Measurements from ENCODE around the gene PITPNC1.
"Not testable (repeated sequence)": the region's sequence is repeated elsewhere in the genome, so short reads cannot be mapped to it uniquely, and the experiment has no call there.

Gene PITPNC1

DNA sequence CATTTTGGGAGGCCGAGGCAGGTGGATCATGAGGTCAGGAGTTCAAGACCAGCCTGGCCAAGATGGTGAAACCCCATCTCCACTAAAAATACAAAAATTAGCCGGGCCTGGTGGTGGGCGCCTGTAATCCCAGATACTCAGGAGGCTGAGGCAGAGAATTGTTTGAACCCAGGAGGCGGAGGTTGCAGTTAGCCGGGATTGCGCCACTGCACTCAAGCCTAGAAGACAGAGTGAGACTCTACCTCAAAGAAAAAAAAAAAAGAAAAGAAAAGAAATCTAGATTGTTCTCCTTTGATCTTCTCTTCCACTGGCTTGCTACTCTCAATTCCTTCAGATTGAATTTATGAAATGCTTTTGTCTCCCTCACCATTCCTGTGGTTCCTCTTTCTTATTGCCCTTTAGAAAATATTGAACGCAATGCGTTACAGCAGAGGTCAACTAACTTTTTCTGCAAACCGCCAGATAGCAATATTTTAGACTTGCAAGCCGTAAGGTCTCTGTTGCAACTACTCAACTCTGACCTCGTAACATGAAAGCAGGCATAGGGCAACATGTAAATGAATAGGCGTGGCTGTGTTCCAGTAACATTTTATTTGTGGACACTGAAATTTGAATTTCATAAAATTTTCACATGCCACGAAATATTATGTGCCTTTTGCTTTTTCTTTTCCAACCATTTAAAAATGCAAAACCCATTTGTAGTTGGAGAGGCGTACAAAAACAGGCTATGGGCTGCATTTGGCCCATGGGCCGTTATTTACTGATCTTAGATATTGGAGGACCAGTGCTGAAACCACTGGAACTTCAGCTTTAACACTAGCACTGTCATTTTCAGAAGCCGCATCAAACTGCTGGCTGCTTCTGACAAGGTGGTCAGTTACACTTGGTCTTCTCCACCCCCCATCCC is 24.8 kb downstream of the PITPNC1 start:
- peak; percentile 90 to 97 for DNase-seq

- peak in 1 of 2 donors; percentile 23 for DNase-seq
Observed at GRCh38 chr17:67403065-67403464, 26.0 kb downstream of the PITPNC1 start.

DNA sequence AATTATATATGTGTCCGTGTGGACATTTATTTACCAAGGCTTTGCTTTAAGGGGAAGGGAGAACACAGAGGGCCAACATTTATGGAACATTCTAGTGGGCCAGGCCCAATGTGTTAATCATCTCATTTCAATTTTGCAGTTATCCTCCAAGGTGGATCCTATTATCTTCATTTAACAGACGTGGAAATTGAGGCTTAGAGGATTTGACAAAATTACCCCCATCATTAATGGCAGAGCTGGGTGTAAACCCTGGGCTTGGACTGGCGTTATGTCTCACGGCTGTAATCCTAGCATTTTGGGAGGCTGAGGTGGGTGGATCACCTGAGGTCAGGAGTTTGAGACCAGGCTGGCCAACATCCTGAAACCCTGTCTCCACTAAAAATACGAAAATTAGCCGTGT is 26.4 kb downstream of the PITPNC1 start:
- no peak for DNase-seq

DNA sequence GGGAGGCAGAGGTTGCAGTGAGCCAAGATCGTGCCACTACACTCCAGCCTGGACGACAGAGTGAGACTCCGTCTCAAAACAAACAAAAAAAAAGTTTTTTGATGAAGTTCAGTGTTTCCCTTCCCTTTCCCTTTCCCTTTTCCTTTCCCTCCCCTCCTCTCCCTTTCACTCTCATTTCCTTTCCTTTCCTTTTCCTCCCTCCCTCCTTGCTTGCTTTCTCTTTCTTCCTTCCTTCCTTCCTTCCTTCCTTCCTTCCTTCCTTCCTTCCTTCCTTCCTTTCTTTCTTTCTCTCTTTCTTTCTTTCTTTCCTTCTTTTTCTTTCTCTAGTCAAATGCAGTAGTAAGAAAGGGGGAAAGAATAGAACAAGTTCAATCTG is 31.4 kb downstream of the PITPNC1 start:
- not testable (repeated sequence) for DNase-seq

DNA sequence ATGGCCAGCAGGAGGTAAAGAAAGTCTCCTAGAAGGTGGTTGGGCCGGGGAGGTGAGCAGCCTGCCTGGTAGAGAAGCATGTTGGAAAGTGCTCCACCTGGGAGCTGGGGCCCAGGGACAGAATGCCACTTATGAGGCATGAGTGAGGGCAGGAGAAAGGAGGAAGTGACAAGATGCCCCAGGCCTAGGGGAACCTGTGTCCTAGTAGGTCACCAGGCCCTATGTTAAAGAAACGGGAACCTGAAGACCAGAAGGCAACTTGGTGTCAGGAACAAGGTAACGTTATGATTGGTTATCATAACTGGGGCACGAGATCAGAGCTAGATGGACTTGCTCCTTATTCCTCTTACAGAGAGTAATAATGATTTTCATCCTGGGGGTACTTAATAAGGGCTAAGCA is 34.3 kb downstream of the PITPNC1 start:
- DNase-seq = peak; percentile 56 to 65

DNA sequence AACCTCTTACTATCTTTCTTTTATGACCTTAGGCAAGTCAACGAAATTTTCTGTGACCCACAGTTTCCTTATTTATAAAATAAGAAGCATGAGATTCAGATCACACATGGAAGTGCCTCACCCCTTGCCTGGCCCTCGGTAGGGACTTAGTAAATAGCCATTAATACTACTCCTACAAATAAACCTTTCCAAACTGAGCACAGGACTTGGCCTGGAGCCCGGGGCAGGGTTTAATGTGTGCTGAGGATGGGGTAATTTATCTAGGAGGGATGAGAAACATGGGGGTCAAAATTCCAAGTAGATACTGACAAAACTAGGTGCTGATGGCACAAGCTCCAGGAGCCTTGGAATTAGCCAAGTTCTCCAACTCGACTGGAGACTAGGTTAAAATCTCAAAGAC is 35.0 kb downstream of the PITPNC1 start:
- DNase-seq = no peak

DNA sequence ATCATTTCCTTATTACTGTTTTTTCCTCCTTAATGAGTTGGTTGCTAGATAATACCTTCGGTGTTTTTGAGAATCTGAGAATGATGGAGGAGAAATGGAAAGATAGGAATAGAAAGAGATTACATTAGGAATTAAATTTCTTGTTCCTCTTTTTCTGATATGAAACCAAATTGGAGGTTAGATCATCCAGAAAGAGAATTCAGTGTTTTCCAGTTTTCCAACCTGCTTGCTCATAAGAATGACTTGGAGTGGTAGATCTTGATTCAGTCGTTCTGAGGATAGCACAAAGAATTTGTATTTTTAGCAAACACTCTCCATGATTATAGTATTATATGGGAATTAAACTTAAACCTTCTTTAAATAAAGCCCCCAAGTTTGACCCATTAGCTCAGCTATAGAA is 35.9 kb downstream of the PITPNC1 start:
- no peak for DNase-seq

DNA sequence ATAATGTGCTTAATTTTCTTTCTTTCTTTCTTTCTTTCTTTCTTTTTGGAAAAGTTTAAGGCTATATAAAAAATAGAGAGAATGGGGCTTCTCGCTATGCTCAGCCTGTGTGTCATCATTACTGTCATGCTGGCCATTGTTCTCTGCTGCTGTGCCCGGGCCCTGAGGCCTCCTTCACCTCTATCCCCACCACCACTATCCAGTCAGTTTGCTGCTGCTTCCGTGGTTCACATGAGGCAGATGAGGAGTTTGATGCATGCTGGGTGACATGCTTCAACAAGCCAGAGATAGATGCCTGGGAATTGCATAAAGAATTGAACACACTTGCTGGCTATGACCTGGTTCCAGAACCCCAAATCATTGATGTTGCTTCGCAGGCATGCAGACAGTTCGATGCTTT is 36.3 kb downstream of the PITPNC1 start:
- no peak for DNase-seq

- no peak for DNase-seq
Observed at GRCh38 chr17:67414130-67414529, 37.0 kb downstream of the PITPNC1 start.

GRCh38 chr17:67414559-67414958 is 37.5 kb downstream of the PITPNC1 start:
- no peak for DNase-seq

- DNase-seq = no peak
Observed at GRCh38 chr17:67415291-67415690, 38.2 kb downstream of the PITPNC1 start.

DNA sequence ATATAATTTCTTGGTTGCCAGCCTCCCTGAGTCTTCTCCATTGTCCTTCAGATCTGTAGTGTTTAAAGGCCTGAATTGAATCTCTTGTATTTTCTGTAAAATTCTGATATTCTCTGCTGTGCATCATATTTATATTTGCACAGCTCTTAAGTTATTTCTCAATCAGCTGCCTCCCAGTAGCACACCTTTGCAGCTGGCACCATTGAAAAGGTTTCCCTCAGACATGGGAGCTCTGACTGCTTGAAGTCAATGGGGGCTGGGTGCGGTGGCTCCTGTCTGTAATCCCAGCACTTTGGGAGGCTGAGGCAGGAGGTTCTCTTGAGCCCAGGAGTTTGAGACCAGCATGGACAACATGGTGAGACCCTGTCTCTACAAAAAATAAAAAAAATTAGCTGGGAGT is 40.4 kb downstream of the PITPNC1 start:
- DNase-seq = no peak

- DNase-seq = no peak
Observed at GRCh38 chr17:67420994-67421393, 43.9 kb downstream of the PITPNC1 start.

DNA sequence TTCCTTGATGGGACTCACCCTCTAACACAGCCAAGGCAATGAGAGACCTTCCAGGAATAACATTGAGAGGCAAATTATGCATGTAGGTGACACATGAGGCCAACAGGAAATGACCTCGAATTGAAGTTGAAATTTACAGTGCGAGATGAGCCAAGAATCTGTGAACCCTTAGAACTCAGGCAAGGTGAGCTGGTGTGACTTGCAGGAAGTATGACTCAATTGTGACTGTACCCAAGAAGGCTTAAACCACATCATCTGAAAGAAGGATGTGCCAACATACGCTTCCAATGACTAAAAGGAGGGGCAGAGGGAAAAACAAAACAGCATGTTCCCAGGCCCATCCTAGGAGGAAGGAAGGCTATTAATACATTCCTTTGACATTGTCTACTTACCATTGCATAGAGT is 44.8 kb downstream of the PITPNC1 start:
- peak; percentile 45 to 53 for DNase-seq

DNA sequence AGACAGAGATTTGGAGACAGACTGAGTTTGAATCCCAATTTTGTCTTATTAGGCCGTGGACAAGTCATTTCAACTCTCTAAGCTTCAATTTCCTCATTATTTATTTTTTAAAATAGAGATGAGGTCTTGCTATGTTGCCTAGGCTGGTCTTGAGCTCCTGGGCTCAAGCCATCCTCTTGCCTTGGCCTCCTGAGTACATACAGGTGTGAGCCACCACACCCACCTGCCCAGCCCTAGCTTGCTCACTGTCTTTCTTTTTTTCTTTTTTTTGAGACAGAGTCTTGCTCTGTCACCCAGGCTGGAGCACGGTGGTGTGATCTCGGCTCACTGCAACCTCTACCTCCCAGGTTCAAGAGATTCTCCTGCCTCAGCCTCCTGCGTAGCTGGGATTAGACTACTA is 45.2 kb downstream of the PITPNC1 start:
- not testable (repeated sequence) for DNase-seq

DNA sequence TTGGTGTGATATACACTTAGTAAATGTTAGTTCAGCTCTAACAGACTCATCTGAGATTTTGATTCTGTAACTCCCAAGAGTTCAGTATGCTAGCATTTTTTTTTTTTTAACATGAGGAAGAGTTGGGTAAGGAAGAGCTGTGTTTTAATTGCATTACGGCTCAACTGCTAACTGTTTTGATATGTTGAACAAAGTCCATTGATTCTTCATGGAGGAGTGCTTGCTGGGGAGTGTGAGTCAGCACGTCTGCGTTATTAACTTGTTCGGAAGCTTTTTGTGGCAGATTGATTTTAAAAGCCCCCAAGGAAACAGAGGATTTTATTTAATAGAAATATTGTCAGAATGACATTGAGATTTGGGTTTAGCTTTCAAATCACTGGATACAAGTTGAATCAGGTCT is 45.8 kb downstream of the PITPNC1 start:
- no peak for DNase-seq

- DNase-seq = no peak
Observed at GRCh38 chr17:67425571-67426160, 48.6 kb downstream of the PITPNC1 start.

- DNase-seq = no peak
Observed at GRCh38 chr17:67427424-67427823, 50.3 kb downstream of the PITPNC1 start.

DNA sequence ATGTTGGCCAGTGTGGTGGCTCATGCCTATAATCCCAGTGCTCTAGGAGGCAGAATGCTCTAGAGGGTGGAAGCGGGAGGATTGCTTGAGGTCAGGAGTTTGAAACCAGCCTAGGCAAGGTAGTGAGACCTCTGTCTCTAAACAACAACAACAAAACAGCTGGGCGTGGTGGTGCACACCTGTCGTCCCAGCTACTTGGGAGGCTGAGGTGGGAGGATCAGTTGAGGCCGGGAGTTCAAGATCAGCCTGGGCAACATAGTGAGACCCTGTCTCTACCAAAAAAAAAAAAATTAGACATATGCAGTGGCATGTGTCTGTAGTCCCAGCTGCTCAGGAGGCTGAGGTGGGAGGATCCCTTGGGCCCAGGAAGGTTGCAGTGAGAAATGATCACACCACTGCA is 53.4 kb downstream of the PITPNC1 start:
- not testable (repeated sequence) for DNase-seq

- DNase-seq = peak; percentile 26 to 58
Observed at GRCh38 chr17:67431249-67432015, 54.4 kb downstream of the PITPNC1 start.

- no peak for DNase-seq
Observed at GRCh38 chr17:67433248-67433924, 56.3 kb downstream of the PITPNC1 start.

GRCh38 chr17:67434061-67434525 is 57.0 kb downstream of the PITPNC1 start:
- DNase-seq = peak; percentile 92 to 96

GRCh38 chr17:67435122-67435521 is 58.0 kb downstream of the PITPNC1 start:
- peak; percentile 79 to 89 for DNase-seq
